H1 (cell line): Measurements from ENCODE around the gene NEBL. TPM values are rescaled to one million over a fixed set of nuclear protein-coding genes. Genes with fewer than 3 reads are reported as not detected.

Experiments used
- ASH2L ChIP-seq: fragments of 200-600, 300-600 bp; sonication (generic); IDR thresholded peaks from one replicate; pipeline ENCODE4 v1.7.1; 2017; ENCODE audit warnings: low read length
- FOSL1 ChIP-seq: IDR thresholded peaks from 2 replicates; pipeline ENCODE4 v1.6.1; 2011; ENCODE audit warnings: mild to moderate bottlenecking, low read depth, low read length, moderate library complexity; ENCODE audit not compliant: insufficient read depth
- GTF2F1 ChIP-seq: IDR thresholded peaks from 2 replicates; pipeline ENCODE4 v1.6.1; 2012; ENCODE audit warnings: low read depth, low read length, improper control_type of control experiment, borderline replicate concordance
- JUN ChIP-seq: IDR thresholded peaks from 2 replicates; pipeline ENCODE4 v1.6.1; 2011; ENCODE audit warnings: low read depth, mild to moderate bottlenecking, improper control_type of control experiment, low read length
- NANOG ChIP-seq: IDR thresholded peaks from 2 replicates; pipeline ENCODE4 v1.6.1; 2011; ENCODE audit warnings: low read length, low read depth, mild to moderate bottlenecking, inconsistent platforms; ENCODE audit not compliant: insufficient read depth, poor library complexity, severe bottlenecking
- POLR2A ChIP-seq, 2 experiments: IDR thresholded peaks; 1 replicate in 1 of 2; 2 replicates in 1 of 2; pipeline ENCODE4 v1.6.1; 2011; ENCODE audit warnings: low read depth in 2 of 2, low read length in 2 of 2, mild to moderate bottlenecking in 2 of 2; ENCODE audit errors: control extremely low read depth in 1 of 2
- RNF2 ChIP-seq: fragments of 200-900, 300-1000 bp; sonication (generic); IDR thresholded peaks from 2 replicates; pipeline ENCODE4 v1.7.1; 2016; ENCODE audit warnings: borderline replicate concordance, low read depth, mild to moderate bottlenecking, antibody characterized with exemption, low read length; ENCODE audit not compliant: poor library complexity, severe bottlenecking; ENCODE audit errors: missing control alignments
- SP4 ChIP-seq: IDR thresholded peaks from 2 replicates; pipeline ENCODE4 v1.6.1; 2012; ENCODE audit warnings: low read length, inconsistent platforms
- polyA plus RNA-seq, 7 experiments: library from polyadenylated mRNA; depleted of rRNA in 3 of 7; stranded (reverse) in 5 of 7; unstranded in 2 of 7; fragments of >200 nt in 5 of 7; fragments of 200-250 nt in 2 of 7; gene quantifications; 1 replicate in 5 of 7; 2 replicates in 1 of 7; 4 replicates in 1 of 7; pipeline versions ENCODE4 v1.2.1 to v1.2.3, GENCODE V29; 2011 to 2013; ENCODE audit warnings: missing spikeins in 2 of 7, mixed read lengths in 2 of 7
- total RNA-seq: library from RNA; stranded (reverse); fragmentation: NEBNext Ultra II Directional; extraction: Animal tissue kit (Norgen Biotek cat#: 25700); gene quantifications from 2 replicates; pipeline ENCODE4 v1.2.1, GENCODE V29; 2021

The NEBL gene
- total and polyA plus RNA-seq, 2 of the 8 experiments (the other 6 are each of a cell fraction or from before 2014, with no cell fraction given) = 7.5 to 10.5 TPM

DNA sequence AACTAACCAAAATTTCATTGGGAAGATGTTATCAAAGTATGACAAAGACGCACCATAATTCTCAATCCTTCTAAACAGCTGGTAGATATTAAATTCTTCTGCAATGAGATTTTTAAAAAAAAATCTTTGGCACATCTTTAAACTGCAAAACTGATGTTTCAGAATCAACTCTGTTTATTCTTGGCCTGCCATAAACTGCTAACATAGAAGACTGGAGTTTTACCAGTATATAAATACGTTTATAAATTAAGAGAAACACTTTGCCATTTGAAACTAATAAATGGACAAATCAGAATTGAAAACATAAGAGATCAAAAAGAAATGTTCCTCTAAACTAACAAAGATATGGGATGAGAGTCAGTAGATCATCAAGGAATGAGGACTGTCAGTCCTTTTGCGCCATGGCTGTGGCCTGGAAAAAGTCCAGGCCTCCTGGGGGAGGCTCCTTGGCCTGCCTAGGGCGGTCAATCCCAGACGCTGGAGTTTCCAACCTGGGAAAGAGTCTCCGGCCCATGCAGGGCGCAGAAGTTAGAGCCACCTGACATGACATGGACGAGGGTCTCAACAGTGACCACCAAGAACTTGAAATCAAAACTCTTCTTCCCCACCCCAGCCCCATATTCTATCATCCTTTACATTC is 34.2 kb upstream of the NEBL start (continued):
- TF ChIP-seq SP4 (no peak), POLR2A (IDR thresholded peaks at IDR 0.05; ENCODE audit: control extremely low read depth in 1 of 2, low read depth in 2 of 2, low read length in 2 of 2) (no peak), ASH2L (no peak), NANOG (no peak), RNF2 (no peak), FOSL1 (no peak), GTF2F1 (no peak), JUN (no peak)
